GM12892 (cell line): ENCODE results near the gene DUS1L.

Experiments
- POLR2A ChIP-seq: IDR thresholded peaks from 2 replicates; pipeline ENCODE4 v1.6.1; 2011; ENCODE audit warnings: low read depth, low read length, control low read depth
- POLR2AphosphoS5 ChIP-seq: IDR thresholded peaks from 2 replicates; pipeline ENCODE4 v1.6.1; 2011; ENCODE audit warnings: low read depth, low read length, control low read depth
- TAF1 ChIP-seq: IDR thresholded peaks from 2 replicates; pipeline ENCODE4 v1.6.1; 2011; ENCODE audit warnings: low read depth, mild to moderate bottlenecking, control low read depth, low read length, borderline replicate concordance

DNA sequence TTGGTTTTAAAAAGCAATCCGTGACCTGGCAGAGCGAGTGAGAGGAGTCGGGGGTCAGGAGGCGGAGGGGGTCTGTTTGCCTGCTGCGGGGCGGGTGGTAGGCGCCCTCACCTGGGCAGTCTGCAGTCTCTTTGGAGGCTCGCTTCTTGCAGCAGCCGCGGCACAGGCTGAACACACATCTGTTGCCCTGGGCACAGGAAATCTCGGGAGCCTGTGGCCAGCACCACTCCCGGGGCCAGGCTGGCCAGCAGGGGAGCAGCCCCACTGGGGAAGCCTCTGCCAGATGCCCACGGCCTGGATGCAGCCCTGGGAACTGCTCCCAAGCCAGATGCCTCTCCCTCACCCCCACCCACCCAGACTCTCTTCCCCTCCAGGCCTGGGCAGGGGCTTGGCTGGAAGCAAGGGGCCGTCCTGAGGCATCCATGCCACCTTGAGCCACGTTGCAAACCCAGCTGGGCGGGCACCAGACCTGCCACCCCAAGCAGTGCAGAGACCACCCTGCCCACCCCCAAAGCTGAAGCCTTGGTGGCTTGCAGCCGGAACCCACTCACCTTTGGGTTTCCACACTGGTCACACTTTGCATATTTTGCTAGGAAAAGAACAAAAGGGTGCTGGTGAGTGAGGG is 7.3 kb downstream of the DUS1L start:
- TF ChIP-seq POLR2A (no peak), TAF1 (no peak), POLR2AphosphoS5 (no peak)
